ENCODE data around the gene DNAJB8. TPM values are rescaled to one million over a fixed set of nuclear protein-coding genes. Genes with fewer than 3 reads are reported as not detected.

Gene DNAJB8
- total and polyA plus RNA-seq, 9 of the 15 experiments (the other 6 are each of a cell fraction or from before 2014, with no cell fraction given) = not detected

DNA sequence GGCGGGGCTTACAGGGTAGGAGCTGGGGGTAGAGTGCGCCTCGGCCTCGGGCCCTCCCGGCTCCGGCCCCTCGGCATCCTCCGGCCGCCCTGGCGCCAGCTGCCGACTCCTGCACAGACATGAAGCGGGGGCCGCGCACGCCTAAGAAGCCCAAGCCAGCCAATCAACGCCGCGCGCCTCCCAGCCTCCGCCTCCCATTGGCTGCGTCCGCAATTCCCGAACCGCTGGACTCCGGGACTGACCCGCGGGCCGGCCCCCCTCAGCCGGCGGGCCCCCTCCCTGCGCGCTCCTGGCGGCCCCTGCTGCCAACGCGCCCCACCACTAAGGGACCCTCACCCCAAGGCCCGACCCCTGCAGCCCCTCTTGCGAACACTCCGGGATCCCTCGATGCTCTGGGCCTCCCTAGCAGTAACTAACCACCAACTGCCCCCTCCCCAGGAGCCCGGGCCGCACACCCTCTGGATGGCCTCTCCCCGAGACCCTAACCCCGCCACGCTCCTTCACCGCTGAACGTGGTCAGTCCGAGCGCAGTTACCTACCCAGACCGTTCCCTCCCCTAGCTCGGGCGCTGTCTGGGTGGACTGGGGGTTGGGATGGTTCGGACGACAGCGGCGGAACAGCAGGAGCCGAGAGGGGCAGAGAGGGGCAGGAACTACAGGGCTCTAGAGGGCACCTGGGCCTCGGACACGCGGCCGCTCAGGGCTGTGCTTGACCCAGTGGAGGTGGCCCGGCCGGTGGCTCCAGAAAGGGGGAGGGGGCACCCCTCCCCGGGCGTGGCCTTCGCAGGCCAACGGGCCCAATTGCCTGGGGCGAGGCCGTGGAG is 21.3 kb upstream of the DNAJB8 start (continued):
- TF ChIP-seq MED1 (CRISPR knock-in tag; IDR thresholded peaks at IDR 0.05; ENCODE audit: borderline replicate concordance) (no peak; the same call in 1 of the 2 replicates), ZKSCAN8 (CRISPR knock-in tag; IDR thresholded peaks at IDR 0.05) (no peak), FOXJ3 (CRISPR knock-in tag; IDR thresholded peaks at IDR 0.05) (no peak), NELFE (IDR thresholded peaks at IDR 0.05; ENCODE audit: insufficient read depth, insufficient read length) (no peak), HDAC1 (IDR thresholded peaks at IDR 0.05) (peak in 1 of 2 experiments; percentile 27; a peak in 2 of 4 replicates), DNMT1 (IDR thresholded peaks at IDR 0.05) (no peak; the same call in 1 of the 2 replicates)
- TF ChIP-seq, protein P1, sequence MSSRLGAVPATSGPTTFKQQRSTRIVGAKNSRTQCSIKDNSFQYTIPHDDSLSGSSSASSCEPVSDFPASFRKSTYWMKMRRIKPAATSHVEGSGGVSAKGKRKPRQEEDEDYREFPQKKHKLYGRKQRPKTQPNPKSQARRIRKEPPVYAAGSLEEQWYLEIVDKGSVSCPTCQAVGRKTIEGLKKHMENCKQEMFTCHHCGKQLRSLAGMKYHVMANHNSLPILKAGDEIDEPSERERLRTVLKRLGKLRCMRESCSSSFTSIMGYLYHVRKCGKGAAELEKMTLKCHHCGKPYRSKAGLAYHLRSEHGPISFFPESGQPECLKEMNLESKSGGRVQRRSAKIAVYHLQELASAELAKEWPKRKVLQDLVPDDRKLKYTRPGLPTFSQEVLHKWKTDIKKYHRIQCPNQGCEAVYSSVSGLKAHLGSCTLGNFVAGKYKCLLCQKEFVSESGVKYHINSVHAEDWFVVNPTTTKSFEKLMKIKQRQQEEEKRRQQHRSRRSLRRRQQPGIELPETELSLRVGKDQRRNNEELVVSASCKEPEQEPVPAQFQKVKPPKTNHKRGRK (tag; IDR thresholded peaks at IDR 0.05) = no peak
- TF ChIP-seq, protein P2, sequence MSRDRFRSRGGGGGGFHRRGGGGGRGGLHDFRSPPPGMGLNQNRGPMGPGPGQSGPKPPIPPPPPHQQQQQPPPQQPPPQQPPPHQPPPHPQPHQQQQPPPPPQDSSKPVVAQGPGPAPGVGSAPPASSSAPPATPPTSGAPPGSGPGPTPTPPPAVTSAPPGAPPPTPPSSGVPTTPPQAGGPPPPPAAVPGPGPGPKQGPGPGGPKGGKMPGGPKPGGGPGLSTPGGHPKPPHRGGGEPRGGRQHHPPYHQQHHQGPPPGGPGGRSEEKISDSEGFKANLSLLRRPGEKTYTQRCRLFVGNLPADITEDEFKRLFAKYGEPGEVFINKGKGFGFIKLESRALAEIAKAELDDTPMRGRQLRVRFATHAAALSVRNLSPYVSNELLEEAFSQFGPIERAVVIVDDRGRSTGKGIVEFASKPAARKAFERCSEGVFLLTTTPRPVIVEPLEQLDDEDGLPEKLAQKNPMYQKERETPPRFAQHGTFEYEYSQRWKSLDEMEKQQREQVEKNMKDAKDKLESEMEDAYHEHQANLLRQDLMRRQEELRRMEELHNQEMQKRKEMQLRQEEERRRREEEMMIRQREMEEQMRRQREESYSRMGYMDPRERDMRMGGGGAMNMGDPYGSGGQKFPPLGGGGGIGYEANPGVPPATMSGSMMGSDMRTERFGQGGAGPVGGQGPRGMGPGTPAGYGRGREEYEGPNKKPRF (IDR thresholded peaks at IDR 0.05; ENCODE audit: low read depth, low read length) = no peak
- TF ChIP-seq, protein P3, sequence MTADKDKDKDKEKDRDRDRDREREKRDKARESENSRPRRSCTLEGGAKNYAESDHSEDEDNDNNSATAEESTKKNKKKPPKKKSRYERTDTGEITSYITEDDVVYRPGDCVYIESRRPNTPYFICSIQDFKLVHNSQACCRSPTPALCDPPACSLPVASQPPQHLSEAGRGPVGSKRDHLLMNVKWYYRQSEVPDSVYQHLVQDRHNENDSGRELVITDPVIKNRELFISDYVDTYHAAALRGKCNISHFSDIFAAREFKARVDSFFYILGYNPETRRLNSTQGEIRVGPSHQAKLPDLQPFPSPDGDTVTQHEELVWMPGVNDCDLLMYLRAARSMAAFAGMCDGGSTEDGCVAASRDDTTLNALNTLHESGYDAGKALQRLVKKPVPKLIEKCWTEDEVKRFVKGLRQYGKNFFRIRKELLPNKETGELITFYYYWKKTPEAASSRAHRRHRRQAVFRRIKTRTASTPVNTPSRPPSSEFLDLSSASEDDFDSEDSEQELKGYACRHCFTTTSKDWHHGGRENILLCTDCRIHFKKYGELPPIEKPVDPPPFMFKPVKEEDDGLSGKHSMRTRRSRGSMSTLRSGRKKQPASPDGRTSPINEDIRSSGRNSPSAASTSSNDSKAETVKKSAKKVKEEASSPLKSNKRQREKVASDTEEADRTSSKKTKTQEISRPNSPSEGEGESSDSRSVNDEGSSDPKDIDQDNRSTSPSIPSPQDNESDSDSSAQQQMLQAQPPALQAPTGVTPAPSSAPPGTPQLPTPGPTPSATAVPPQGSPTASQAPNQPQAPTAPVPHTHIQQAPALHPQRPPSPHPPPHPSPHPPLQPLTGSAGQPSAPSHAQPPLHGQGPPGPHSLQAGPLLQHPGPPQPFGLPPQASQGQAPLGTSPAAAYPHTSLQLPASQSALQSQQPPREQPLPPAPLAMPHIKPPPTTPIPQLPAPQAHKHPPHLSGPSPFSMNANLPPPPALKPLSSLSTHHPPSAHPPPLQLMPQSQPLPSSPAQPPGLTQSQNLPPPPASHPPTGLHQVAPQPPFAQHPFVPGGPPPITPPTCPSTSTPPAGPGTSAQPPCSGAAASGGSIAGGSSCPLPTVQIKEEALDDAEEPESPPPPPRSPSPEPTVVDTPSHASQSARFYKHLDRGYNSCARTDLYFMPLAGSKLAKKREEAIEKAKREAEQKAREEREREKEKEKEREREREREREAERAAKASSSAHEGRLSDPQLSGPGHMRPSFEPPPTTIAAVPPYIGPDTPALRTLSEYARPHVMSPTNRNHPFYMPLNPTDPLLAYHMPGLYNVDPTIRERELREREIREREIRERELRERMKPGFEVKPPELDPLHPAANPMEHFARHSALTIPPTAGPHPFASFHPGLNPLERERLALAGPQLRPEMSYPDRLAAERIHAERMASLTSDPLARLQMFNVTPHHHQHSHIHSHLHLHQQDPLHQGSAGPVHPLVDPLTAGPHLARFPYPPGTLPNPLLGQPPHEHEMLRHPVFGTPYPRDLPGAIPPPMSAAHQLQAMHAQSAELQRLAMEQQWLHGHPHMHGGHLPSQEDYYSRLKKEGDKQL (CRISPR knock-in tag; IDR thresholded peaks at IDR 0.05; ENCODE audit: borderline replicate concordance) = no peak
- TF ChIP-seq, protein P4, sequence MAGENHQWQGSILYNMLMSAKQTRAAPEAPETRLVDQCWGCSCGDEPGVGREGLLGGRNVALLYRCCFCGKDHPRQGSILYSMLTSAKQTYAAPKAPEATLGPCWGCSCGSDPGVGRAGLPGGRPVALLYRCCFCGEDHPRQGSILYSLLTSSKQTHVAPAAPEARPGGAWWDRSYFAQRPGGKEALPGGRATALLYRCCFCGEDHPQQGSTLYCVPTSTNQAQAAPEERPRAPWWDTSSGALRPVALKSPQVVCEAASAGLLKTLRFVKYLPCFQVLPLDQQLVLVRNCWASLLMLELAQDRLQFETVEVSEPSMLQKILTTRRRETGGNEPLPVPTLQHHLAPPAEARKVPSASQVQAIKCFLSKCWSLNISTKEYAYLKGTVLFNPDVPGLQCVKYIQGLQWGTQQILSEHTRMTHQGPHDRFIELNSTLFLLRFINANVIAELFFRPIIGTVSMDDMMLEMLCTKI (IDR thresholded peaks at IDR 0.05; ENCODE audit: partially characterized antibody) = no peak
- TF ChIP-seq, protein P5, sequence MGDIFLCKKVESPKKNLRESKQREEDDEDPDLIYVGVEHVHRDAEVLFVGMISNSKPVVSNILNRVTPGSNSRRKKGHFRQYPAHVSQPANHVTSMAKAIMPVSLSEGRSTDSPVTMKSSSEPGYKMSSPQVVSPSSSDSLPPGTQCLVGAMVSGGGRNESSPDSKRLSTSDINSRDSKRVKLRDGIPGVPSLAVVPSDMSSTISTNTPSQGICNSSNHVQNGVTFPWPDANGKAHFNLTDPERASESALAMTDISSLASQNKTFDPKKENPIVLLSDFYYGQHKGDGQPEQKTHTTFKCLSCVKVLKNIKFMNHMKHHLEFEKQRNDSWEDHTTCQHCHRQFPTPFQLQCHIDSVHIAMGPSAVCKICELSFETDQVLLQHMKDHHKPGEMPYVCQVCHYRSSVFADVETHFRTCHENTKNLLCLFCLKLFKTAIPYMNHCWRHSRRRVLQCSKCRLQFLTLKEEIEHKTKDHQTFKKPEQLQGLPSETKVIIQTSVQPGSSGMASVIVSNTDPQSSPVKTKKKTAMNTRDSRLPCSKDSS (IDR thresholded peaks at IDR 0.05; ENCODE audit: low read depth, partially characterized antibody) = no peak
- TF ChIP-seq, protein P6, sequence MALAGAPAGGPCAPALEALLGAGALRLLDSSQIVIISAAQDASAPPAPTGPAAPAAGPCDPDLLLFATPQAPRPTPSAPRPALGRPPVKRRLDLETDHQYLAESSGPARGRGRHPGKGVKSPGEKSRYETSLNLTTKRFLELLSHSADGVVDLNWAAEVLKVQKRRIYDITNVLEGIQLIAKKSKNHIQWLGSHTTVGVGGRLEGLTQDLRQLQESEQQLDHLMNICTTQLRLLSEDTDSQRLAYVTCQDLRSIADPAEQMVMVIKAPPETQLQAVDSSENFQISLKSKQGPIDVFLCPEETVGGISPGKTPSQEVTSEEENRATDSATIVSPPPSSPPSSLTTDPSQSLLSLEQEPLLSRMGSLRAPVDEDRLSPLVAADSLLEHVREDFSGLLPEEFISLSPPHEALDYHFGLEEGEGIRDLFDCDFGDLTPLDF (CRISPR knock-in tag; IDR thresholded peaks at IDR 0.05) = no peak

All from K562 (cell line).